HepG2 (cell line): Measurements from ENCODE around the gene KSR1. TPM values are rescaled to one million over a fixed set of nuclear protein-coding genes. Genes with fewer than 3 reads are reported as not detected.

Experiments used
- ATAC-seq: fragments of 200-7000 bp; cut with Tn5 transposase; 3 replicates; pipeline ENCODE4 v1.9.1; 2020; ENCODE audit warnings: mild to moderate bottlenecking, moderate library complexity
- BruUV-seq: library from RNA; stranded (reverse); fragments of 400-500 nt; replicated peaks from 2 replicates; lab custom pipeline; 2021; lab: Mats Ljungman, UMichigan
- CTCF ChIA-PET: fragments of 300-600 bp; formaldehyde crosslinking; extraction: SDS; loops from one replicate; lab custom pipeline; 2021; ENCODE audit warnings: low total read pairs, inconsistent platforms, low intra/inter-chr PET ratio; lab: Yijun Ruan, JAX
- POLR2A ChIA-PET: fragments of 350-600 bp; sonication (Branson Sonifier 250); formaldehyde crosslinking; loops from one replicate; lab custom pipeline; 2020; ENCODE audit warnings: antibody characterized with exemption, inconsistent platforms; lab: Yijun Ruan, JAX
- DNase-seq: peaks from one replicate; pipeline ENCODE4 v3.0.0-alpha.2; 2015; ENCODE audit warnings: low spot score
- FAIRE-seq: peaks from 3 replicates; lab custom pipeline; 2011; peaks lifted over from hg19 to GRCh38; lab: Jason Lieb, UNC
- H2AFZ ChIP-seq: one replicate; pipeline ENCODE4 v1.6.1; 2011; ENCODE audit warnings: low read length, inconsistent platforms
- H3K27ac ChIP-seq: fragments of 300-600 bp; 3 replicates; pipeline ENCODE4 v1.8.0; 2011; ENCODE audit warnings: mixed run types, mild to moderate bottlenecking, mixed read lengths, low read length, inconsistent platforms; ENCODE audit not compliant: insufficient read depth; ENCODE audit errors: extremely low read length
- H3K27me3 ChIP-seq, 2 experiments: fragments of 200-600 bp in 1 of 2; 2 replicates in 1 of 2; 3 replicates in 1 of 2; pipeline versions ENCODE4 v1.6.0 to v1.8.0; 2011; ENCODE audit warnings: low read length in 2 of 2, mild to moderate bottlenecking in 2 of 2, moderate library complexity in 2 of 2, inconsistent platforms in 1 of 2; ENCODE audit not compliant: insufficient read depth in 2 of 2, control insufficient read depth in 1 of 2
- H3K36me3 ChIP-seq, 2 experiments: fragments of 200-600 bp in 1 of 2; replicated peaks in 1 of 2; 2 replicates in 1 of 2; 3 replicates in 1 of 2; pipeline versions ENCODE4 v1.5.1 to v1.8.0; 2011; ENCODE audit warnings: low read length in 2 of 2, inconsistent platforms in 1 of 2; ENCODE audit not compliant: insufficient read depth in 2 of 2, control insufficient read depth in 1 of 2
- H3K4me1 ChIP-seq: 2 replicates; pipeline ENCODE4 v1.5.1; 2012; ENCODE audit warnings: low read length, inconsistent platforms; ENCODE audit not compliant: insufficient read depth
- H3K4me2 ChIP-seq: 2 replicates; pipeline ENCODE4 v1.6.0; 2011; ENCODE audit warnings: low read depth, low read length, inconsistent platforms
- H3K4me3 ChIP-seq, 3 experiments: fragments of 200-600 bp in 1 of 3; sonication (generic), shearing (Covaris generic) in 1 of 3; replicated peaks in 1 of 3; 2 replicates each; pipeline ENCODE4 v1.5.1; 2011 to 2016; ENCODE audit warnings: low read length in 3 of 3, inconsistent platforms in 2 of 3, low read depth in 2 of 3, mild to moderate bottlenecking in 2 of 3, control low read depth in 1 of 3, mixed read lengths in 1 of 3; ENCODE audit not compliant: insufficient read depth in 1 of 3
- H3K79me2 ChIP-seq: one replicate; pipeline ENCODE4 v1.6.1; 2011; ENCODE audit warnings: low read length, inconsistent platforms; ENCODE audit not compliant: insufficient read depth
- H3K9ac ChIP-seq: 2 replicates; pipeline ENCODE4 v1.6.0; 2011; ENCODE audit warnings: mild to moderate bottlenecking, low read depth, low read length, inconsistent platforms; ENCODE audit not compliant: insufficient read depth
- H3K9me3 ChIP-seq: 2 replicates; pipeline ENCODE4 v1.5.1; 2012; ENCODE audit warnings: mild to moderate bottlenecking, low read length
- H4K20me1 ChIP-seq: 2 replicates; pipeline ENCODE4 v1.6.0; 2011; ENCODE audit warnings: inconsistent platforms, mild to moderate bottlenecking, low read length, moderate library complexity; ENCODE audit not compliant: insufficient read depth
- EZH2 ChIP-seq: conservative IDR thresholded peaks from 2 replicates; pipeline ENCODE4 v1.6.1; 2012; ENCODE audit warnings: mild to moderate bottlenecking, low read depth, low read length, moderate library complexity
- FOXA3 ChIP-seq: IDR thresholded peaks from 2 replicates; pipeline ENCODE4 v1.6.1; 2016; ENCODE audit warnings: missing genetic modification reagents, missing compliant biosample characterization
- HNF4G ChIP-seq, 2 experiments: sonication (generic) in 1 of 2; formaldehyde crosslinking in 1 of 2; IDR thresholded peaks; 2 replicates each; pipeline versions ENCODE4 v1.4.0 to v1.6.1; 2011 to 2020; ENCODE audit warnings: borderline replicate concordance in 2 of 2, low read depth in 2 of 2, mild to moderate bottlenecking in 2 of 2, low read length in 1 of 2, missing genetic modification reagents in 1 of 2, moderate library complexity in 1 of 2
- MIER3 ChIP-seq: IDR thresholded peaks from 2 replicates; pipeline ENCODE4 v1.6.1; 2016; ENCODE audit warnings: missing compliant biosample characterization, borderline replicate concordance
- NCOA2 ChIP-seq: sonication (generic); formaldehyde crosslinking; IDR thresholded peaks from 2 replicates; pipeline ENCODE4 v1.8.0; 2022; ENCODE audit warnings: inconsistent platforms
- NR3C1 ChIP-seq: sonication (generic); formaldehyde crosslinking; IDR thresholded peaks from 2 replicates; pipeline ENCODE4 v1.4.0; 2020; ENCODE audit warnings: missing genetic modification reagents
- REL ChIP-seq: sonication (generic); formaldehyde crosslinking; conservative IDR thresholded peaks from 2 replicates; pipeline ENCODE4 v1.8.0; 2022; ENCODE audit warnings: mild to moderate bottlenecking, missing genetic modification reagents, moderate library complexity
- TOPORS ChIP-seq: sonication (generic); formaldehyde crosslinking; IDR thresholded peaks from 2 replicates; pipeline ENCODE4 v1.8.0; 2023; ENCODE audit warnings: mild to moderate bottlenecking, missing genetic modification reagents
- TSC22D2 ChIP-seq: sonication (generic); formaldehyde crosslinking; IDR thresholded peaks from 2 replicates; pipeline ENCODE4 v1.5.1; 2020; ENCODE audit warnings: missing genetic modification reagents, mild to moderate bottlenecking, borderline replicate concordance
- ZMYM2 ChIP-seq: sonication (generic); formaldehyde crosslinking; IDR thresholded peaks from 2 replicates; pipeline ENCODE4 v1.8.0; 2022; ENCODE audit warnings: mild to moderate bottlenecking, missing genetic modification reagents
- ZNF121 ChIP-seq: sonication (generic); formaldehyde crosslinking; IDR thresholded peaks from 2 replicates; pipeline ENCODE4 v1.5.0; 2020; ENCODE audit warnings: mild to moderate bottlenecking, missing genetic modification reagents
- ZNF543 ChIP-seq: sonication (generic); formaldehyde crosslinking; IDR thresholded peaks from 2 replicates; pipeline ENCODE4 v1.4.0; 2020; ENCODE audit warnings: mild to moderate bottlenecking, missing genetic modification reagents
- ZNF619 ChIP-seq: sonication (generic); formaldehyde crosslinking; IDR thresholded peaks from 2 replicates; pipeline ENCODE4 v1.4.0; 2020; ENCODE audit warnings: mild to moderate bottlenecking, missing genetic modification reagents
- ZNF788 ChIP-seq: sonication (generic); formaldehyde crosslinking; IDR thresholded peaks from 2 replicates; pipeline ENCODE4 v1.5.0; 2020; ENCODE audit warnings: mild to moderate bottlenecking, missing genetic modification reagents, borderline replicate concordance
- WGBS: methylation state at CpG from one replicate; pipeline ENCODE4 v1.1.6; 2017; ENCODE audit warnings: low lambda C conversion rate; 5-methylcytosine and 5-hydroxymethylcytosine counted together
- in situ Hi-C: cut with HindIII; loops from 2 replicates; pipeline ENCODE4 v1.10.0; 2017; ENCODE audit warnings: low pct_unique_long_range_greater_than_20kb; ENCODE audit not compliant: extremely low pct_ligation_motif_present
- intact Hi-C: fragments of 100-400 bp; cut with micrococcal nuclease; formaldehyde crosslinking; loops from one replicate; pipeline ENCODE4 v1.10.0; 2022; ENCODE audit not compliant: unreplicated experiment
- polyA plus RNA-seq, 8 experiments: library from polyadenylated mRNA; depleted of rRNA in 3 of 8; stranded (reverse) in 7 of 8; unstranded in 1 of 8; fragments of >200 nt; fragmentation: Illumina TruSeq in 4 of 8; extraction: Trizol in 4 of 8; gene quantifications; 2 replicates each; pipeline versions ENCODE4 v1.2.1 to v1.2.3, GENCODE V29; 2011 to 2016; ENCODE audit warnings: low read depth in 4 of 8, missing spikeins in 1 of 8, mixed read lengths in 1 of 8; ENCODE audit not compliant: insufficient read depth in 1 of 8
- total RNA-seq, 5 experiments: library from RNA; depleted of rRNA; stranded (reverse); fragments of >200 nt; fragmentation: Illumina TruSeq; extraction: Trizol; gene quantifications; 2 replicates each; pipeline ENCODE4 v1.2.3, GENCODE V29; 2016; ENCODE audit warnings: low read depth in 1 of 5
- TF ChIP-seq, protein P1 (sequence below): sonication (generic); formaldehyde crosslinking; IDR thresholded peaks from 2 replicates; pipeline ENCODE4 v1.8.0; 2022; ENCODE audit warnings: mild to moderate bottlenecking, missing genetic modification reagents
- TF ChIP-seq, protein P2 (sequence below): sonication (generic); formaldehyde crosslinking; IDR thresholded peaks from 2 replicates; pipeline ENCODE4 v1.4.0; 2020; ENCODE audit warnings: missing genetic modification reagents, mild to moderate bottlenecking, borderline replicate concordance
- TF ChIP-seq, protein P3 (sequence below): sonication (generic); formaldehyde crosslinking; IDR thresholded peaks from 2 replicates; pipeline ENCODE4 v1.8.0; 2022; ENCODE audit warnings: low read depth, missing genetic modification reagents
- TF ChIP-seq, protein P4 (sequence below): sonication (generic); formaldehyde crosslinking; IDR thresholded peaks from 2 replicates; pipeline ENCODE4 v1.5.0; 2020; ENCODE audit warnings: mild to moderate bottlenecking, missing genetic modification reagents

KSR1 gene
- total and polyA plus RNA-seq, 2 of the 13 experiments (the other 11 are each of a cell fraction or from before 2014, with no cell fraction given), result 10.1 to 16.6 TPM

DNA sequence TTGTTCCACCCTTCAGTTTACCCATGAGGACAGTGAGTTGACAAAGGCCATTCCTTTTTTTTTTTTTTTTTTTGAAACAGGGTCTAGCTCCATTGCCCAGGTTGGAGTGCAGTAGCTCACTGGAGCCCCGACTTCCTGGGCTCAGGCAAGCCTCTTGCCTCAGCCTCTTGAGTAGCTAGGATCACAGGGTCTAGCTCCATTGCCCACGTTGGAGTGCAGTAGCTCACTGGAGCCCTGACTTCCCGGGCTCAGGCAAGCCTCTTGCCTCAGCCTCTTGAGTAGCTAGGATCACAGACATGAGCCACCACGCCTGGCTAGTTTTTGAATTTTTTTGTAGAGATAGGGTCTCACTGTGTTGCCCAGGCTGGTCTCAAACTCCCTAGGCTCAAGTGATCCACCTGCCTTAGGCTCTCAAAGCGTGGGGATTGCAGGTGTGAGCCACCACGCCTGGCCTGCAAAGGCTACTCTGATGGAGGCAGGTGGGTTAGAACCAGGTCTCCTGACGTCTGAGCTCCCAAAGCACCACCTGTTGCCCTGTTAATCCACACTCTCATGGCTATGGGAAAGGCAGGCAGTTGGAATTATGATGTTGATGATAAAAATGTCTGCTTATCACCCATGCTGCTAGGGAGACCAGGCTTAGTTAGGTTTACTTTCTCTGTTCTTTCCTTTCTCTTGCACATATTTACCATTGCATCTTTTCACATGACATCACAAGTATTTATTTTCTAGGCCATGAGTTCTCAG is 65.2 kb downstream of the KSR1 start:
- CTCF ChIA-PET, result no interaction called here
- Histone ChIP-seq H3K36me3 (no peaks in the 10 kb centered on the region), H2AFZ (no peak overlapping the region), H3K79me2 (peaks cover 43% of the 10 kb centered on the region), H3K9ac (no peak overlapping the region; the same call in 1 of the 2 replicates), H3K4me2 (peak overlapping the region; percentile 73), H3K4me1 (peaks cover 80% of the 10 kb centered on the region), H3K27ac (peak overlapping the region; percentile 75), H3K9me3 (no peaks in the 10 kb centered on the region), H3K27me3 (no peaks in the 10 kb centered on the region), H4K20me1 (no peaks in the 10 kb centered on the region), H3K4me3 (peak overlapping the region in 1 of 3 experiments; percentile 58; a peak in 2 of 6 replicates)
- DNase-seq (peak; percentile 29), ATAC-seq (peak; percentile 18), FAIRE-seq (no peak)
- in situ Hi-C loops, result no loop called here
- no TSS peak for BruUV-seq
- POLR2A ChIA-PET, result interaction anchor here (0.7 to 2.6 kb wide), 8 partner anchors 9 to 45 kb away, joined by 3 to 15 read pairs (median 6); no protein-coding TSS in a partner anchor
- intact Hi-C loops, result no loop called here
- 53% methylated on average over 5 of the region's 7 CpGs for WGBS
- TF ChIP-seq, protein P1, sequence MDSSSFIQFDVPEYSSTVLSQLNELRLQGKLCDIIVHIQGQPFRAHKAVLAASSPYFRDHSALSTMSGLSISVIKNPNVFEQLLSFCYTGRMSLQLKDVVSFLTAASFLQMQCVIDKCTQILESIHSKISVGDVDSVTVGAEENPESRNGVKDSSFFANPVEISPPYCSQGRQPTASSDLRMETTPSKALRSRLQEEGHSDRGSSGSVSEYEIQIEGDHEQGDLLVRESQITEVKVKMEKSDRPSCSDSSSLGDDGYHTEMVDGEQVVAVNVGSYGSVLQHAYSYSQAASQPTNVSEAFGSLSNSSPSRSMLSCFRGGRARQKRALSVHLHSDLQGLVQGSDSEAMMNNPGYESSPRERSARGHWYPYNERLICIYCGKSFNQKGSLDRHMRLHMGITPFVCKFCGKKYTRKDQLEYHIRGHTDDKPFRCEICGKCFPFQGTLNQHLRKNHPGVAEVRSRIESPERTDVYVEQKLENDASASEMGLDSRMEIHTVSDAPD (CRISPR knock-in tag), result no peak
- TF ChIP-seq TOPORS (CRISPR knock-in tag) (no peak), REL (no peak), ZNF788 (0 out of 2 replicates have a peak, but pooled peaks have one; percentile 38), FOXA3 (peak; percentile 3; the same call in 1 of the 2 replicates), TSC22D2 (CRISPR knock-in tag) (no peak), NR3C1 (no peak), HNF4G (IDR thresholded peaks at IDR 0.05; ENCODE audit: borderline replicate concordance, low read depth, low read length) (no peak), HNF4G (CRISPR knock-in tag; IDR thresholded peaks at IDR 0.05; ENCODE audit: borderline replicate concordance, low read depth) (0 out of 2 replicates have a peak, but pooled peaks have one; percentile 12), EZH2 (no peak), ZMYM2 (0 out of 2 replicates have a peak, but pooled peaks have one; percentile 37), ZNF121 (CRISPR knock-in tag) (peak; percentile 91), ZNF543 (0 out of 2 replicates have a peak, but pooled peaks have one; percentile 24), NCOA2 (CRISPR knock-in tag) (no peak), ZNF619 (CRISPR knock-in tag) (0 out of 2 replicates have a peak, but pooled peaks have one; percentile 19), MIER3 (no peak)
- TF ChIP-seq, protein P2, sequence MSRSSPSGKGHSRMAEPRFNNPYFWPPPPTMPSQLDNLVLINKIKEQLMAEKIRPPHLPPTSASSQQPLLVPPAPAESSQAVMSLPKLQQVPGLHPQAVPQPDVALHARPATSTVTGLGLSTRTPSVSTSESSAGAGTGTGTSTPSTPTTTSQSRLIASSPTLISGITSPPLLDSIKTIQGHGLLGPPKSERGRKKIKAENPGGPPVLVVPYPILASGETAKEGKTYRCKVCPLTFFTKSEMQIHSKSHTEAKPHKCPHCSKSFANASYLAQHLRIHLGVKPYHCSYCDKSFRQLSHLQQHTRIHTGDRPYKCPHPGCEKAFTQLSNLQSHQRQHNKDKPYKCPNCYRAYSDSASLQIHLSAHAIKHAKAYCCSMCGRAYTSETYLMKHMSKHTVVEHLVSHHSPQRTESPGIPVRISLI (CRISPR knock-in tag), result peak; percentile 38; the same call in 1 of the 2 replicates
- TF ChIP-seq, protein P3, sequence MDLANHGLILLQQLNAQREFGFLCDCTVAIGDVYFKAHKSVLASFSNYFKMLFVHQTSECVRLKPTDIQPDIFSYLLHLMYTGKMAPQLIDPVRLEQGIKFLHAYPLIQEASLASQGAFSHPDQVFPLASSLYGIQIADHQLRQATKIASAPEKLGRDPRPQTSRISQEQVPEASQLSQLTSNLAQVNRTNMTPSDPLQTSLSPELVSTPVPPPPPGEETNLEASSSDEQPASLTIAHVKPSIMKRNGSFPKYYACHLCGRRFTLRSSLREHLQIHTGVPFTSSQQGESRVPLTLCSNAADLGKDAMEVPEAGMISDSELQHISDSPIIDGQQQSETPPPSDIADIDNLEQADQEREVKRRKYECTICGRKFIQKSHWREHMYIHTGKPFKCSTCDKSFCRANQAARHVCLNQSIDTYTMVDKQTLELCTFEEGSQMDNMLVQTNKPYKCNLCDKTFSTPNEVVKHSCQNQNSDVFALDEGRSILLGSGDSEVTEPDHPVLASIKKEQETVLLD (CRISPR knock-in tag), result no peak
- TF ChIP-seq, protein P4, sequence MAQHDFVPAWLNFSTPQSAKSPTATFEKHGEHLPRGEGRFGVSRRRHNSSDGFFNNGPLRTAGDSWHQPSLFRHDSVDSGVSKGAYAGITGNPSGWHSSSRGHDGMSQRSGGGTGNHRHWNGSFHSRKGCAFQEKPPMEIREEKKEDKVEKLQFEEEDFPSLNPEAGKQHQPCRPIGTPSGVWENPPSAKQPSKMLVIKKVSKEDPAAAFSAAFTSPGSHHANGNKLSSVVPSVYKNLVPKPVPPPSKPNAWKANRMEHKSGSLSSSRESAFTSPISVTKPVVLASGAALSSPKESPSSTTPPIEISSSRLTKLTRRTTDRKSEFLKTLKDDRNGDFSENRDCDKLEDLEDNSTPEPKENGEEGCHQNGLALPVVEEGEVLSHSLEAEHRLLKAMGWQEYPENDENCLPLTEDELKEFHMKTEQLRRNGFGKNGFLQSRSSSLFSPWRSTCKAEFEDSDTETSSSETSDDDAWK, result no peak
